Skeletal muscle tissue (tissue), 4 donors: ENCODE data around the gene AURKB. TPM values are rescaled to one million over a fixed set of nuclear protein-coding genes. Genes with fewer than 3 reads are reported as not detected.
A peak's percentile ranks its signal among the peaks of the same experiment; 100 is the strongest.

Experiments
- H3K27ac ChIP-seq: one replicate; pipeline ENCODE4 v1.7.0; 2013; ENCODE audit warnings: mild to moderate bottlenecking, low read depth, low read length, inconsistent platforms
- H3K27me3 ChIP-seq, 3 donors: one replicate each; pipeline ENCODE4 v1.7.0; 2013; ENCODE audit warnings: low read length in 3 of 3; ENCODE audit not compliant: control insufficient read depth in 3 of 3, insufficient read depth in 3 of 3
- H3K36me3 ChIP-seq, 3 donors: one replicate each; pipeline ENCODE4 v1.7.0; 2013; ENCODE audit warnings: low read length in 3 of 3; ENCODE audit not compliant: control insufficient read depth in 3 of 3, insufficient read depth in 3 of 3
- H3K4me1 ChIP-seq, 3 donors: one replicate each; pipeline ENCODE4 v1.7.0; 2013; ENCODE audit warnings: low read length in 3 of 3, mild to moderate bottlenecking in 3 of 3; ENCODE audit not compliant: control insufficient read depth in 3 of 3, insufficient read depth in 3 of 3
- H3K4me3 ChIP-seq, 3 donors: one replicate each; pipeline ENCODE4 v1.7.0; 2013; ENCODE audit warnings: low read length in 3 of 3
- H3K9ac ChIP-seq, 3 donors: one replicate each; pipeline ENCODE4 v1.7.0; 2013; ENCODE audit warnings: low read length in 3 of 3, mild to moderate bottlenecking in 3 of 3, moderate library complexity in 2 of 3, low read depth in 1 of 3
- H3K9me3 ChIP-seq, 3 donors: one replicate each; pipeline ENCODE4 v1.7.0; 2013; ENCODE audit warnings: low read length in 3 of 3; ENCODE audit not compliant: control insufficient read depth in 3 of 3
- total RNA-seq: library from RNA; depleted of rRNA; stranded (reverse); fragments of >200 nt; gene quantifications from one replicate; pipeline ENCODE4 v1.2.3, GENCODE V29; 2014
- donor health status: Osteomylitis.

AURKB gene
- total RNA-seq, 1 donor from 2014 or later = 5.7 TPM

DNA sequence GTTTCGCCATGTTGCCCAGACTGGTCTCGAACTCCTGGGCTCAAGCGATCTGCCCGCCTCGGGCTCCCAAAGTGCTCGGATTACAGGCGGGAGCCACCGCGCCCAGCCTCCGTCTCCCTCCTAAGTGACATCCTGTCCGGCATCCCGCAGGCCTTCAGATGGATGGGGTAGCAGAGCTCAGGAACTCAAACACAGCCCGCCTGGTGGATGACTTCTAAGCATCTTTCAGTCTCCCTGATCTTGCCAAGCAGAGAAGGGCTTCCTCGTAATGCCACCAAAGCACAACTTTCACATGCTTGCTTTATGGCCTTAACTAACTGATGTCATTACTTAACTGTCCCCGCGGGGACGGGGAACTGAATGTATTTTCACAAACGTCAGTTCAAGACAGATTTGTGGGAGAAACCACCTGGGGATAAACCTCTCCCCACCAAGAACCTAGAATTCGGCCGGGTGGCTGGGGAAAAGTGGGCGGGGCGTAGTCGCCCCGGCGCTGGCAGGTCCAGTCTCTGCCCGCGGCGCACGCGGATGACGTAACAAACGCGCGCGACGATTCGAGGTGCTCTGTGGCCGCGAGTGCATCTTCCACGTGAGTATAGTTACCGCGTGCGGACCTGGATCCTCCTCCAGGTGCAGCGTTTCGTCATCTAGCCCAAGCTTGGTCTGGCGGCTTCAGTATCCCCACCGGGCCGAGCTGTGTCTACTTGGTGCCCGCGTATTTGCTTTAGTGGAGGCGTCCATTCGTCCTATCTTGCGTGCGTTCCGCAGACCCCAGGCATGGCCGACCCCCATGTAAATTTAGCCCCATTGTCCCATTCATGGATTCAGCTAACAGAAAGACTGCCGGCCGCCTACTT is 38.6 kb upstream of the AURKB start, which contains the start of gene PFAS:
Gene PFAS, plus strand, starts transcription at position 539 of the 857 bp plus-strand sequence. CDS start 4,649 bp downstream, outside the sequence.
- Histone ChIP-seq H3K9ac (peak within 1 kb of the TSS; percentile 82 to 94 (median 94)), H3K36me3 (peaks cover 2 to 10% (median 4%) of the 10 kb centered on the region in 3 donors), H3K27ac (peak within 1 kb of the TSS; percentile 90)

DNA sequence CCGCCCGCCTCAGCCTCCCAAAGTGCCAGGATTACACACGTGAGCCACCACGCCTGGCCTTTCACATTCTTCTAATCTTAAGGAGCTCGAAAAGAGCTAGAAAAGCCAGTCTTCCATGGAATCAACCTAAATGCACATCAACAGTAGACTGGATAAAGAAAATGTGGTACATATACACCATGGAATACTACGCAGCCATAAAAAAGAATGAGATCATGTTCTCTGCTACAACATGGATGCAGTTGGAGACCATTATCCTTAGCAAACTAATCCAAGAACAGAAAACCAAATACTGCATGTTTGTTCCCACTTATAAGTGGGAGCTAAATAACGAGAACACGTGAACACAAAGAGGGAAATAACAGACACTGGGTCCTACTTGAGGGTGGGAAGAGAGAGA is 34.4 kb upstream of the AURKB start:
- H3K36me3 ChIP-seq = peaks cover 3 to 6% (median 5%) of the 10 kb centered on the region in 3 donors
- no peak overlapping the region for H3K4me3 ChIP-seq
- H3K9me3 ChIP-seq = no peaks in the 10 kb centered on the region
- H3K9ac ChIP-seq = no peak overlapping the region
- peaks cover 4 to 18% (median 12%) of the 10 kb centered on the region in 3 donors for H3K4me1 ChIP-seq
- H3K27ac ChIP-seq = no peak overlapping the region
- H3K27me3 ChIP-seq = no peaks in the 10 kb centered on the region

More for the DNA sequence above, 38.6 kb upstream of the AURKB start, which contains the start of gene PFAS:
- Histone ChIP-seq H3K27me3 (no peaks in the 10 kb centered on the region), H3K4me1 (peaks cover 8 to 23% (median 13%) of the 10 kb centered on the region in 3 donors), H3K9me3 (no peaks in the 10 kb centered on the region), H3K4me3 (peak within 1 kb of the TSS; percentile 97 to 100 (median 100))

DNA sequence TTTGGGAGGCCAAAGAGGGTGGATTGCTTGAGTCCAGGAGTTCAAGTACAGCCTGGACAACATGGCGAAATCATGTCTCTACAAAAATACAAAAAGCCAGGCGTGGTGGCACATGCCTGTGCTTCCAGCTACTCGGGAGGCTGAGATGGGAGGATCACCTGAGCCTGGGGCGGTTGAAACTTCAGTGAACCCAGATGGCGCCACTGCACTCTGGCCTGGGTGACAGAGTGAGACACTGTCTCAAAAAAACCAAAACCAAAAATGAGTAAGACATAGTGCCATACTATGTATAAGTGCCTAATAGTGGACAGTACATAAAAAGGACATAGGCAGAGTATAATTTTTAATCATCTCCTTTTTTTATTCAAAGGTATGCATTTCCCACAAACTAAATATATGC is 33.5 kb upstream of the AURKB start:
- Histone ChIP-seq H3K9ac (no peak overlapping the region), H3K36me3 (peaks cover 3 to 11% (median 9%) of the 10 kb centered on the region in 3 donors), H3K27me3 (no peaks in the 10 kb centered on the region), H3K4me3 (no peak overlapping the region), H3K9me3 (no peaks in the 10 kb centered on the region), H3K4me1 (peaks cover 0 to 10% (median 5%) of the 10 kb centered on the region in 3 donors), H3K27ac (no peak overlapping the region)

DNA sequence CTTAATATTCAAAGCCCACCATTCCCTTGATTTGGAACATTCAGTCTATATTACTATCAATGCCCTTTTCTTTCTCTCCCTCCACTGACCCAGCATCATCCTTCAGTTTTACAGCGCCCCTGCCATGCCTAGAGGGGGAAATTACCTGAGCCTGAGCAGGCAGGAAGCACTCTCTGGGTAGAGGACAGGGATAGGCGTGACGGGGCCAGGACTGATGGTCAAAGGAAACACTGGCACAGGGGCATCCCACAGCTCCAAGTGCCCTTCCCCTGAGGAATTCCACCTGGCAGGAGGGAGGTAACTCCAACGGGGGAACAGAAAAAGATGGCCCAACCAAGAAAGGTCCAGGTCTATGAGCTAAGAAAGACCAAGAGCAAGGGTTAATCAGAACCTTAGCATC is 27.5 kb upstream of the AURKB start:
- no peak overlapping the region for H3K9ac ChIP-seq
- no peaks in the 10 kb centered on the region for H3K4me1 ChIP-seq
- H3K36me3 ChIP-seq = peaks cover 49 to 53% (median 50%) of the 10 kb centered on the region in 3 donors
- H3K4me3 ChIP-seq = no peak overlapping the region
- no peaks in the 10 kb centered on the region for H3K27me3 ChIP-seq
- H3K27ac ChIP-seq = no peak overlapping the region
- H3K9me3 ChIP-seq = no peaks in the 10 kb centered on the region

DNA sequence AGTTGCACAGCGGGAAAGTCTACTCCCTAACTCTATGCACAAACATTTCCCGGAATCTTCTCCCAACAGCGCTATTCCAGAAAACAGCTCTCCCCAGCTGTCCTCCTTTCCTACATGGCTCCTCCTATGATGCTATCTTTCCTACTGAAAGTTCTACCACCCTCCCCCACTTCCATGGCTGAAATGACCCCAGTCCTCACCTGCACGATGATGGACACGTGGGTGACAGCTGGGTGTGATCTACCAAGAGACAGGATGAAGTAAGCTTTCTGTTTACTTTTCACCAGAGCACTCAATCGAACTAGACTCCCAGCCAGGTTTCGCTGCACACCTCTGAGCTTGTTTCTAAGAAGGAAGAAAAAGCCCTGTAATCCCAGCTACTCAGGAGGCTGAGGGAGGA is 26.8 kb upstream of the AURKB start:
- Histone ChIP-seq H3K36me3 (peaks cover 56 to 60% (median 57%) of the 10 kb centered on the region in 3 donors), H3K4me3 (no peak overlapping the region), H3K27me3 (no peaks in the 10 kb centered on the region)

DNA sequence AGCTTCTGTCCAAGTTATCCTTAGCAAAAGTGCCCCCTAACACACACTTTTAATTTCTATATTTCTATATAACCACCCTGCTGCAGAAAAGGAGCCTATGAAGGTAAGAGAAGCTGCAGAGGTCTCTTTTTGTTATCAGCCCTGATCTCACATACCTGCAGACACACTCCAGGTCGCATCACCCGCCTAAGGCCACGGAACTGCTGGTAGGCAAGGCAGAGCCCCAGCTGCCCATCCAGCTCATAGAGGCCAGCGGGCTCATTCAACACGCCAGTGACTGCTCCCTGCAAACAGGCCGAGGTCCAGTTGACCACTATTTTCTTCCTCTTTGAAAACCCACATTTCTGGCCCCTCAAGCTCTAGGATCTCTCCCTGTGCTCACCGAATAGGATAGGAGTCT is 25.3 kb upstream of the AURKB start:
- no peaks in the 10 kb centered on the region for H3K27me3 ChIP-seq
- H3K27ac ChIP-seq = no peak overlapping the region
- peaks cover 69 to 72% (median 70%) of the 10 kb centered on the region in 3 donors for H3K36me3 ChIP-seq
- H3K4me1 ChIP-seq = no peaks in the 10 kb centered on the region
- no peak overlapping the region for H3K9ac ChIP-seq
- no peak overlapping the region for H3K4me3 ChIP-seq
- H3K9me3 ChIP-seq = no peaks in the 10 kb centered on the region

More for the DNA sequence above, 26.8 kb upstream of the AURKB start:
- Histone ChIP-seq H3K27ac (no peak overlapping the region), H3K9ac (no peak overlapping the region), H3K4me1 (no peaks in the 10 kb centered on the region), H3K9me3 (no peaks in the 10 kb centered on the region)

DNA sequence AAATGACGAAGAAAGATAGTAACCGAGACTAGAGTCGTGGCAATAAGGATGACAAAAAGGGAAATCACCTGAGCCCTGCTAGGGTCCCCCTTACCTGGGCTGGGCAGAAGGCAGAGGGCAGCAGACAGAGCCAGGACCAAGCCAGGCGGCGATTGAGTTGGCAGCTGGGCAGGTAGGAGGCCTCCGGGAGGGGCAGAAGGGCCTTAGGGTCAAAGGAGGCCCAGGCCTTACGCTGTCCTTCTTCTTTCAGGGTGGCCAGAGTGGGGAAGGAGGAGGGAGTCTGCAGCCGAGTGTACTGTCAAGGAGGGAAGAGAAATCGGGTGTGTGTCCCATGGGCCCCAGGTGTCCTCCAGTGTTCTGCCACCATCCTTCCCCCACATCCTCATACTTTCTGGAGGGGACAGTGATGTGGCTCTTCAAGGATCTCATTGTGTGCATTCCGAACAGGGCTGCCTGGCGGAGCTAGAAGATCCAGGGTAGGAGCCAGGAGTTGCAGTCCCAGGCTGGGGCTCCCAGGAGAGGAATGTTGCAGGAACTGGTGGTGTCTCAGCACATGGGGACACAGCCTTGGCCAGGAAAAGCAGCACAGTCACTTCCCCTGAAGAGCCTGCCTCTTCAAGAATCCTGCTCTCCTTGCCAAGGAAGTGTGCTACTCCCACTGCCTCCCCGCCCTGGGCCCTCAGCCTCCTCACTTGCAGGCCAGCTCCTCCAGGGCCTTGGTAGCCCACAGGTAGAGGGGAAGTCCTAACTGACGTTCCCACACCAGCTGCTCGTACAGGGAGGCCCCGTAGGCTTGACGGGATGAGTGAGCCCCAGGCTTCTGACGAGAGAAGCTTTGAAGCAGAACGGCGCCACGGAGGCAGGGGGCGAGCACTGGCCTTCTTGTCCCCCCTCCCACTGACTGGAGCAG is 24.2 kb upstream of the AURKB start:
- no peak overlapping the region for H3K27ac ChIP-seq

DNA sequence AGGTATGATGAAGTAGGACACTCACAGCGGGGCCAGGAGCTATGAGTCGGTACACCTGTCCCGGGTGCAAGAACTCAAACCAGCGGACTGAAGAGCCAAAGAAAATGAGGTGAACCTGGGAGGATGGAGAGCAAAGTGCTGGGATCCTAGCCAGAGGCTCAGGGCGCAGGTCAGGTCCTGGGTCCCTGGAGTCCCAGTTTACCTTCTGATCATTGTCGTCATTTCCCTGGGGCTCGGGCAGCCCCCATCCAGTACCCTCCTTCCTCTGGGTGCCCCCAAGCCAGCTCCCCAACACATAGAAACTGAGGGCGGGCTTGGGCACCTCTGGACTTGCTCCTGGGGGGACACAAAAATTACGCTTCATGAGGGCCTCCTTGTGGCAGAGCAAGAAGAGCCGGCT is 21.3 kb upstream of the AURKB start:
- no peaks in the 10 kb centered on the region for H3K27me3 ChIP-seq
- H3K4me1 ChIP-seq = peaks cover 3 to 7% (median 6%) of the 10 kb centered on the region in 3 donors
- H3K9me3 ChIP-seq = no peaks in the 10 kb centered on the region
- H3K4me3 ChIP-seq = no peak overlapping the region
- H3K36me3 ChIP-seq = peaks cover 81 to 88% (median 88%) of the 10 kb centered on the region in 3 donors
- no peak overlapping the region for H3K9ac ChIP-seq
- no peak overlapping the region for H3K27ac ChIP-seq

More for the DNA sequence above, 24.2 kb upstream of the AURKB start:
- H3K4me1 ChIP-seq = no peaks in the 10 kb centered on the region
- H3K9ac ChIP-seq = no peak overlapping the region
- H3K4me3 ChIP-seq = no peak overlapping the region
- no peaks in the 10 kb centered on the region for H3K9me3 ChIP-seq
- H3K27me3 ChIP-seq = no peaks in the 10 kb centered on the region
- peaks cover 76 to 79% (median 78%) of the 10 kb centered on the region in 3 donors for H3K36me3 ChIP-seq

DNA sequence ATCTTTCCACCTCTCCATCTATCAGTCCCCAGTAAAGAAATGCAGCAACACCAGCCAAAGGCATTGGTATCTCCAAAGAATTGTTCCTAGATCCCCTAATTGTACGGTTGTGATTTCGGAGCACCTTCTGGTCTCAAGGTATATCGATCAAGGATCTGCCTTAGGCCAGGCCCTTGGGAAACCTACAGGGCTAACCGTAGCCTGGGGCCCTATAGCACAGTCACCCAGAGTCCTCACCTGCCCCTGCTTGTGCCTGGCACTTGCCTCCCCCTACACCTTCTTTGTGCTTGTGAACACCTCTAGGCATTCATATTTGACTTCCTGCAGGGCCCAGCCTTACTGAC is 16.8 kb upstream of the AURKB start:
- Histone ChIP-seq H3K27ac (peak overlapping the region; percentile 54), H3K4me3 (peak overlapping the region; percentile 34 to 65 (median 49)), H3K9me3 (no peaks in the 10 kb centered on the region), H3K27me3 (no peaks in the 10 kb centered on the region), H3K4me1 (peaks cover 19 to 26% (median 24%) of the 10 kb centered on the region in 3 donors), H3K9ac (peak overlapping the region in 1 of 3 donors; percentile 51), H3K36me3 (peaks cover 43 to 49% (median 47%) of the 10 kb centered on the region in 3 donors)
